SH-SY5Y (cell line): ENCODE measurements around the gene KIF2A.

Source experiments
- GATA2 ChIP-seq: IDR thresholded peaks from 2 replicates; pipeline ENCODE4 v1.6.1; 2011; ENCODE audit warnings: mild to moderate bottlenecking, low read depth, low read length
- GATA3 ChIP-seq: IDR thresholded peaks from 2 replicates; pipeline ENCODE4 v1.6.1; 2011; ENCODE audit warnings: low read depth, mild to moderate bottlenecking, low read length, moderate library complexity

The KIF2A gene

DNA sequence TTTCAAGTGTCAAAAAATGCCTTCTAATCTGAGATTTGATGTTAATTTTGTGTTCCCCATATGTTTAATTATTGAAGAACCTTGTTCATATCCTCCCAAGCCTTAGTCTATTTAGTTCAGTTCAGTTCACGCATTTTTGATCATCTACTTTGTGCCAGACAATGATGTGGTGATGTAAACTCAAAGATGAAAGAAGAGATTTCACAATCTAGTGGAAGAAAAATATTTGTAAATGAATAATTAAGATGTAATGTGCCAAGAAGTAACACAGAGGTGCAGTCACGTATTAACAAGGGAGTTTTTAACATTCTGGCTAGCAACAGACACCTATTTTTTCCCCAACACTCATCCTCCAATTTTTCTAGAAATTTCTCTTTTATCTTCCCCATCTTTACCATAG, 22.1 kb upstream of the KIF2A start:
- TF ChIP-seq GATA3 (no peak), GATA2 (no peak)

DNA sequence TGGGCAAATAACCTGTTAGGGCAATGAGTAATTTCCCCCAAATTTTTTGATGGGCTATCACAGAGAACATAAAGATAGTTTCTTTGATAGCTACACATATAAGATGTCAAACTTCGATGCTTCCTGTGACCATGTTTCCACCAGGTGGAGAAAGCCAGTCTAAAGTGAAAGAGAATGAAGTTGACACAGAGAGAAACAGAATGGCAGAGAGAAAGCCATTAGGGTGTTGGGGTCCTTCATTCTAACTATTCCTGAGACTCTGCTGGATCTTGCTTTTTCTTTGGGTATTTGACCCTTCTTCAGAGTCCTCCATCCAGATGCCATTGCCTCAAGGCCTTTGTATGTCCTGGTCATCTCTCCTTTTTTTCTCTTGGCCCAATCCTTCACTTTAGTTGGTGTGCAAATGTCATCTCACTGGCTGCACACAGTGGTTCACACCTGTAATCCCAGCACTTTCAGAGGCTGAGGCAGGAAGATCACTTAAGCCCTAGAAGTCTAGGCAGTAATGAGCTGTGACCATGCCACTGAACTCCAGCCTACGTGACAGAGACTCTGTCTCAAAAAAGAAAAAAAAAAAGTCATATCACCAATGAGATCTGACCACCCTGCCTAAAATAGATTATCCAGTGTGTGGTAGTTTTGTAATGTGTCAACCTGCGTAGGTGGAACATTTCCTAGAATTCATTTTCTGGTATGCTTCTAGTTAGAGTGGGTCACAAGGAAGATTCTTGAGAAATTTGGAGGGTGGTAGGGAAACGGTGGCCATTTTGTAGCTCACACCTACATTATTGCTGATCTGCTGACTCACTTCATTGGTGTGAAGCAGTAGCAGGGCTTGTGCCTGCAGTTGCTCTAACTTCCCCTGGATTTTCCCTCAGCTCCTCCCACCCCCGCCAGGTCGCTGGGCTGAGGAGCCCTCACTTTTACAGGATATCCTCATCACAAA, 20.8 kb upstream of the KIF2A start:
- TF ChIP-seq GATA2 (no peak), GATA3 (no peak)

DNA sequence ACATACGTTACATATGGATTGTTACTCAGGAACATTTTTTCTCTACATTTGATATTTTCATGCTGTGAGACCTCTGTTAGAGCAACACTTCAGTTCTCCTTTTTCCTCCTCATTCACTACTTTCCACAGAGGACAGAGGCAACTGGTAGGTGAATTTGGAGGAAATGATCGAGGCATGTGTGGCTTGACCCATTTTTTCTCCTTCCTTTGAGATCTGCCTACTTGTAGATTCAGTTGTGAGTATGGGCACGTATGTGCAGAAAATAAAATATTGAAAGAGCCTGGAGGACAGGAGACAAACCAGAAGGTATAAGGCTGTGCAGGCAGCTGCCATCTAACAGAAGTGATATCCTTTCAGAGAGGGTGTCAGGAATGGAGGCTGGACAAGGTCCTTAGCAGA, 19.2 kb upstream of the KIF2A start:
- TF ChIP-seq GATA2: no peak

DNA sequence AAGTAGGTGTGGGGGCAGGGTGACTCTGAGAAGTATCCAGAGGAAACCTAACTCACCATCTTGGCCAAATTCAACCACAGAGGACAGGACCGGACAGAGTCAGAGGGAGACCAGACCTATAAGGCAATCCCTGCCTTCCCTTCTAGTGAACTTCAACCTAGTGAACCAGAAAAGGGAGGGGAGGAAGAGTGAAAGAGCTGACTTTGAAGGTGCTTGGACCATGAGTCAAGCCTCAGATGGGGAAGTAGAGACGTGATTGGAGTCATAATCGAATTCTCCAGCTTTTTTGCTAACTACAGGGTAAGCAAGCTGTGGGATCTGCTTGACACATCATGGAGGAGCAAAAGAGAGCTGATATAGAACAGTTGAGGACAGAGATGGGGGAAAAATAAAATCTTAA, 18.8 kb upstream of the KIF2A start:
- TF ChIP-seq GATA3: no peak
- no peak for TF ChIP-seq GATA2

DNA sequence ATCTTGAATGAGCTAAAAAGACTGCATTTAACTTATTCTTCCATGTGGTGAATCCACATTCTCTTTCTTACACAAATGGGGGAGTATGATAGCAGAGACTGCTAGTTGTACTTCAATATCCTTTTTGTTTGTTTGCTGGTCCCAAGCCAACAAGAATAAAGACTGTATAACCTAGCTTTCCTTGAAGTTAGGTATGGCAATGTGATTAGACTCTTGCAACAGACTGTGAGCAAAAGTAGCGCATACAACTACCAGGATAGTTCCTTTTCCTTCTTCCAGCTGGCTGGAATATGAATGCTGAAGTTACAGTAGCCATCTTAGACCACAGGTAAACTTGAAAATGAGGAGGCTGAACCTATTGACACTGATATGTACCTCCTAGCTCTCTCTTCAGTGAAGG, 17.9 kb upstream of the KIF2A start:
- no peak for TF ChIP-seq GATA3
- TF ChIP-seq GATA2: no peak

DNA sequence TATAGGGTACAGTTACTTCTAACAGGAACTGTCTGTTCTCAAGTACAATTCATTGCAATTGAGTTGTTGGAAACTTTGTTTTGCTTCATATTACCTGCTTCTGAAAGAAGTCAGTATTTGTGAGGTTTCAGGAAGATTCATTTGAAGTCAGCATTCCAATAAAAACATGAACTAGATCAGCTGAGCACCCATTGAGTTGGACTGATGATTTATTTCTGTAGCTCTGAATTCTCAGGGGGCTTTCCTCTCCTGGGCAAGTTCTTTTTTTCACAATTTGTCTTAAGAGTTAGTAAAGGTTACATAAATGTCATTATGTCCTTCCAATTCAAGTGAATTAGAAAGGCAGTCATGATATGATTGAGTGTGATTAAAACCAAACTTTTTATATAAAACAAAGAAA, 16.2 kb upstream of the KIF2A start:
- TF ChIP-seq GATA2 (no peak), GATA3 (no peak)

DNA sequence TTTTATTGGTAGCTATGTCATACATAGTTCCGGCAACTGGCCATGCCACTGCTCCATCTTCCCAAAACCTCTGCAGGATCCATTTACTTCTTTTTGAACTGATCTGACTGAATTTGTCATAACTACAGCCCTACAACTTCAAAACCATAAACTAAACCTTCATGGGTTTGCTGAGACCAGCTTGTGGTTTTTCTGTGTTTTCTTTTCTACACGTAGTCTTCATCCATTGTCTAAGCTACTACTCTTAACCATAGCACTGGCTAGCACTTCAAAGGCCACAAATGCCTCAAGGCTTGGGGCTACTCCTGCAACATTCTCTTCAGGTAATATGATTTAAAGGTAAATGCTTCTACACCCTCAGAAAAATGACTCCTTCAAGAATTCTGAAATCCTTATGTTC, 9.0 kb upstream of the KIF2A start:
- TF ChIP-seq GATA3 (no peak), GATA2 (no peak)

DNA sequence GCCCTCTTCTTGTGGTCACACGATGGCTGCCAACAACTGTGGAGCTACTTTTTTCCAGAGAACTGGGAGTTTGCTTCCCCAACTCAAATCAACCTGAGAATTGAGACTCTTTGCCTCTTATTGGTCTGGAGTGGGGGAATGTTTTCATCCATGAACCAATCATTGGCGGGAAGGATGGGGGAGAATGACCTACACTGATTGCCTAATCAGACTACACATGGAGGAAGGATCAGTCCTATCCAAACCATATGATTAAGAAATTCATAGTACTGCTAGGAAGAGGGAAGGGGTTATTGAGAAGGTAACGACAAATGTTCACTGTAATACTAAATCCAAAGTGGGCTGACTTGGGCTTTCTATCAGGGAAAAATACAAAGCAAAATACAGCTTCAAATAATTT, 7.9 kb upstream of the KIF2A start:
- TF ChIP-seq GATA3: no peak
- TF ChIP-seq GATA2: no peak

DNA sequence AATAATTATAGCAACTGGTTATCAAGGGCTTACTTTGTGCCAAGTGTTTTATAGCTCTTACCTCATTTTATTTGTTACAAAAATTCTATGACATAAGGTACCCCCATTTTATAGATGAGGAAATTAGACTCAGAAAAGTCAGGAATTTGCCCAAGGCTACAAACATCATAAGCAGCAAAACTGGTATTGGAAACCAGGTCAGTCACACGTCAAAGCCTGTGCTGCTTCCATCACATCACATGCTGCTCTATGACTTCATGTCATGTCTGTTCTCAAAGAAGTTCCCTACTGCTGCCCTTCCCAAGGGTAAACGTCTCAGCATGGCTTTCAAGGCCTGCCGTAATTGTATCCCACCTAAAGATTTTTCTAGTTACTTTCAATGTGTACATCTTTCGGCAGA, 6.9 kb upstream of the KIF2A start:
- TF ChIP-seq GATA2 (no peak), GATA3 (no peak)

DNA sequence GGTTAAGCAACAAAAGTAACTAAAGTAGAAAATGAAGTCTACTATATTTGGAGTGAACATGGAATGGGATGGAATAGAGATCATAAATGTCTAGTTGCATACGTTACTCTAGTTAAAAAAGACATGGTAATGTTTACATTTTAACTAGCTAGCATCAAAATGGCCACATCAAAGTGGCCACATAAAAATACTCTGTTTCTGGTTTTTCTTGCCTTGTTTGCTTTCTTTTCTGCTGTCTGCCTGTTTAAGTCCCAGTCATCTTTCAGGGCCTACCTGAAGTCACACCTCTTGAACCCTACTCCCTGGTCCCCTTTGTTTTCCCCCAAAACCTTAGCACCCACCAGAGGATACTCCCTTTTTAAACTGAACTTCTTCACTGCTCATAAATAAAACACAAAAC, 6.4 kb upstream of the KIF2A start:
- TF ChIP-seq GATA3 (no peak), GATA2 (no peak)

DNA sequence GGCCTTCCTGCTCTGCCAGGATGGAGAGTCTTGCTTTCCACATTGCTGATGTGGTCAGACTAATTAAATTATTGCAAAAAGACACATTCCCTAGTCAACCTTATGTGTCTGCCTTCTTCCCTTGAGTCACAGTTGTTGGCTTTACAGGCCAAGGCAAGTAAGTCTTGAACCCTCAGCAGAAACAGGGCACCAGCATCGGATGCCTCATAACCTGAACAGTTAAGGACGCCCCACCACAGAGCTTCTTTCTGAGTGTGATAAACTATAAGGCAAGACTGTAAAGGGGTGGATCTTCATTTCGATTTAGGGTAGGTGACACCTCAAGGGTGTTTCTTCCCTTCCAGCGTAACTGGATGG, 670 bp upstream of the KIF2A start:
- no peak for TF ChIP-seq GATA3
- TF ChIP-seq GATA2: no peak

DNA sequence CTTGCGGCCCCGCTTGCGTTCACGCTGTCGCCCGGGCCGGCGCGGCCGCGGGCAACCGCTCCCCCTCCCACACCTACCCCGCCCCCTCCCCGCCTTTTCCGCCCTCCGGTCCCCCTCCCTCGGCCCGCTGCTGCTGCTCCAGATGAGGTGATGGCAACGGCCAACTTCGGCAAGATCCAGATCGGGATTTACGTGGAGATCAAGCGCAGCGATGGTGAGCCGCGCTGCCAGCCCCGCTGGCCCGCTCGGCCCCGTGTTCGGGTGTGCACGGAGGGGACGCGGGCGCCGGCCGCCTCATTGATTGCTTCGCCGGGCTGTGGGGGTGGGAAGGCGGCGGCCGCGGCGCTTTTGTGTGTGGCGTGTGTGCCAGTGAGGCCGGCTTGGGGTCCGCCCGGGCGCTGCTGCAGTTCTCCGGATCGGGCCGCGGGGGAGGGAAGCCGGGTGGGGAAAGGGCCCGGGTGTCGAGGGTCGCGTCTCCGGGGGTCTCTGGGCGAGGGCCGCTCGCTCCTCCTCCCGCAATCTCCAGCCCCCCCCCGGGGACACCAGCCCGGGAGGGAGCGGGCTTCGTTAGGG, 403 bp downstream of the KIF2A start:
- TF ChIP-seq GATA2 (peak; percentile 36; the same call in 1 of the 2 replicates), GATA3 (no peak)

DNA sequence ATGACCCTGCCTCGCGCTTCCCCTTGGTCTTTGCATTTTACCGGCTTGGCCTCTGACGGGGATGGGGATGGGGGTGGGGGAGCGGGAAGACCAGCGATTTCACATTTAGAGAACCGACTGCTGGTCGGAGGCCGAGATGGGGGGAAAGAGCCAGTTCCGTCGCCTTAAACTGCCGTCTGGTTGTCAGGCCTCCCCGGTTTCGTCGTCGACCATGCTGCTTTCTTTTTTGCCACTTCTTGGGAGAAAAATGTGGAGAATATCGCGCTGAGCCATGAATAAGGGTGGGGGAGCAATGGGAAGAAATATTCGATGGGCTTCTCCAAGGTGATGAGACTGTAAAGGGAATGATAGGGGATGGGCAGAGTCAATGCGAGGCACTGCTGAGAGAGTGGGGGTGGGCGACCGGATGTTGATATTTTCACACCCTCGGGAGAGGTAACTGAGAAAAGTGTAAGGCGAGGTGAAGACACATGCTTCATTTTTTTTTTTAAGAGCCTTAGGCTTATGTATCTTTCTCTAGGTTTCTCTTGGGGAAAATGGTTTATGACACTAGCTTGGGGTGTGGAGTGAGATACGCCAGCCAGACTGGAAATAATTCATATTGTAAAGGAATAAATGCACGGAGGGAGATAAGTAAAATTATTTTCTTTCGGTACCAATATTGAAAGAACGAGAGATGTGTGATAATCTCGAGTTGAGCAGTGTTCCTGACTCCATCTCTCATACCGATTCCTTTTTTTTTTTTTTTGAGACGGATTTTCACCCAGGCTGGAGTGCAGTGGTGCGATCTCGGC, 1.1 kb downstream of the KIF2A start:
- TF ChIP-seq GATA2: no peak

DNA sequence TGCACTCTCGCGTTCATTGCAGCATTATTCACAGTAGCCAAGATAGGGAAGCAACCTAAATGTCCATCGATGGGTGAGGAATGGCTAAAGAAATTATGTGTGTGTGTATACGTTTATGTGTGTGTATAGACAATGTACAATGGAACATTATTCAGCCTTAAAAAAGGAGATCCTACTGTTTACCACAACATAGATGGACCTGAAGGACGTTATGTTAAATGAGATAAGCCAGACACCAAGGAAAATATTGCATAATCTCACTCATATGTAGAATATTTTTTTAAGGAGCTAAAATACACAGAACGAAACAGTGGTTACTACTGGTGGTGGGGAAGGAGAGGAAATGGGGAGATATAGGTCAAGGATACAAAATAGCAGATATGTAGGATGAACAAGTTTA, 2.4 kb downstream of the KIF2A start:
- TF ChIP-seq GATA2: no peak
- TF ChIP-seq GATA3: no peak

DNA sequence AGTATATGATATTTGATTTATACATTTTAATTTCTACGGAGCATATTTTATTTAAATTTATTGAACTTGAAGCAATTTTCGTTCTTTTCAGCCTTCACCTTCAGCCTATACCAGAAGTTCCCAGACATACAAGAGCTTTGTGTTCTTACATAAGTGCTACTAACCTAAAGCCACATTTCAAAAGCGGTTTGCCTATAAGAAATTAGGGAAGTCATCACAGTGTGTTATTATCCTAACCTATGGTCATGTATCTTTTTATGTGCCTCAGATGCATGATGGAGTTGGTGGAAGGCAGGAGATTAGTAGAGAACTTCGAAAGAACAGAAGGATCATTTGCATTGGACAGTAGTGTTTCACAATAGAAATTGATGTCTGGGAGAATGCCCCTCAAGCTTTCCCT, 3.1 kb downstream of the KIF2A start:
- no peak for TF ChIP-seq GATA3
- TF ChIP-seq GATA2: no peak
